GM18517 (cell line): Measurements from ENCODE around the gene SLC22A16.
"Not testable (repeated sequence)": the region's sequence is repeated elsewhere in the genome, so short reads cannot be mapped to it uniquely, and the experiment has no call there.

Experiments used
- ATAC-seq: cut with Tn5 transposase; IDR thresholded peaks from one replicate; pipeline ENCODE4 v1.9.1; 2021; ENCODE audit warnings: mild to moderate bottlenecking, moderate library complexity; ENCODE audit not compliant: unreplicated experiment

Gene SLC22A16

DNA sequence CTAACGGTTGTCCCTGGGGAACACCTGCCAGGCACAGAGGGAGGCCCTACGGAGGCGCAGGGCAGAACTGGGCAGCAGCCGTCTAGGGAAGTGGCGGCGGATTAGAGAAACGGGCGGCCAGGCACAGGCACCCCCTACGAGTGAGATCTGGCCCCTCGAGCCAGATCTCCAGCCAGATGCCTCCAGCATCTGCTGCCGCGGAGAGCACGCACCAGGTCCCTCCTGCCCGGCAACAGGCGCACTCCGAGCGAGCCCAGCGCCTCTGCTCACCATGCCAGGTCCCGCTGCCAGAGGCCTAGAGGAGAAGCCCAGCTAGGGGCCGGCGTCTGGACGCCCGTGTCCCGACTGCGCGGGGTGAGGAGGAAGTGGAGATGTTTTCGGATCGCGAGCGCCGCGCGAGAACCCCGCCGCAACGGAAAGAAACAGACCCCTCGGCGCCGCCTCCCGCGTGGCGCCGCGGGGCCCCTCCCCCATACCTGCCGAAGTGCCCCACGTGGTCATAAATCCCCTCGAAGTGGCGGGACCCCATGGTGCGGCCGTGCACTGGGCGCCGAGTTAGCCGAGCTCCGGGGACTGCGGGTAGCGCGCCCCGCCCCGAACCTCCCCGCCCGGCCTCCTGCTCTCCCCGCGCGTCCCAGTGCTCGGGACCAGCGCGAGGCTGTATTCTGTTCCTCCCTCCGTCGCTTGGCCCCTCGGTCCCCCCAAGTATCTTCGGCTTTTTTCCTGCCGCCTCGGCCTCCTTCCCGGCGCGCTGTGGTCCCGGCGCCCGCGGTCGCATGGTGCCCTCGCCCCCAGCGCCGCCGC is at the start of gene SLC22A16:
Gene SLC22A16, minus strand, starts transcription at position 568 of the 804 bp plus-strand sequence. Its CDS starts 39 bp downstream, at position 529.
- no peak for ATAC-seq

DNA sequence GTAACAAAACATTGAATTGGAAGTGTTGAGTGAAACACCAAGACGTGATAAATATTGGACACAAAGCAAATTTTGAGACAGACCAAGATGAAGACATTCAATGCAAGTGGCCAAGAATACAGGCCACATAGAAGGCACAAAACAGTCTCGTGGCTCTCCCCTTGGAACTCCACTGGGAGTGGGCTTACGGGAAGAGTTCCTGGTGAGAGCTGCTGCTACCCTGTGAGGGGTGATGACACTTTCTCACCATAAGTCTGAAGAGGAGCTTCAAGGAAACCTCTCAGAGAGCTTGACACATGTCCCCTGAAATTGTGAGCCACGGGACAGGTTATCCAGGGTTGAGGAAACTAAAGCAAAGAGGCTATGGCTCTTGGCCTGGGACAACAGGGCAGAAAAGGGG is 48.6 kb upstream of the SLC22A16 start:
- no peak for ATAC-seq

DNA sequence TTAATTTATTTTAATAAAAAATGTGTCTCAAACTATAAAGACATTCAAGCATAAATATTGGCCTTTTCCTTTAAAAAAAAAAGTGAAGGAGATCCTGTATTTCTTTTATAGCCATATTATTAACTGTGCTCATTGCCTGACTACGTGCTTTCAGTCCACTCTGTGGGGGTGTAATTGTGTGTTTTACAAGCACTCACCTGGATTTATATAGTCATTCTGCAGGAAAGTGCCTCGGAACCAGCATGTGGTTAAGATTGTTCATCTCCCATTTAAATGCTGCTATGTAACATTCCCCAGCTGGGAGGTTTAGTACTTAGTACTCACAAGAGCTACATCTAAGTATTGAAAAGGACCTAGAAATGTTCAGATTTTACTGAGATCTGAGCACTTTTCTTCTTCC is 47.9 kb upstream of the SLC22A16 start:
- ATAC-seq = no peak

GRCh38 chr6:110523451-110524021 is 47.1 kb upstream of the SLC22A16 start:
- no peak for ATAC-seq

DNA sequence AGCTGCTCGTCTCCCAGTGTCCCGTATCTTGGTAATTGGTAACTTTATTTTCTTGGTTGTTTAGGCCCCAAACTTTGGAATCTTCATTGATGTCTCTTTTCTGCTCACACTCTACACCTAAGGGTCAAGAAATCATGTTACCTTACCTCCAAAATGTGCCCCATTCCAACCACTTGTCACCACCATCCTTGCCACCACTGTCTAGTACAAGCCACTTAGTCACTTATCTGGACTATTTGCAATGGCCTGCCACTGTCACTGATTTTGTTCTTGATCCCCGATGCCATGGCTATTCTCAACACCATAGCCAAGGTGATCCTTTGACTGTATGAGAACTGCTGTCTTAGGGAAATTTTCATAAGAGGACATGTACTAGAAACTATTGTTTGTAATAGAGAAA is 46.0 kb upstream of the SLC22A16 start:
- ATAC-seq = no peak

GRCh38 chr6:110520992-110521543 is 44.7 kb upstream of the SLC22A16 start:
- no peak for ATAC-seq

- no peak for ATAC-seq
These were observed 44.0 kb upstream of the SLC22A16 start for GRCh38 chr6:110520209-110520965.

DNA sequence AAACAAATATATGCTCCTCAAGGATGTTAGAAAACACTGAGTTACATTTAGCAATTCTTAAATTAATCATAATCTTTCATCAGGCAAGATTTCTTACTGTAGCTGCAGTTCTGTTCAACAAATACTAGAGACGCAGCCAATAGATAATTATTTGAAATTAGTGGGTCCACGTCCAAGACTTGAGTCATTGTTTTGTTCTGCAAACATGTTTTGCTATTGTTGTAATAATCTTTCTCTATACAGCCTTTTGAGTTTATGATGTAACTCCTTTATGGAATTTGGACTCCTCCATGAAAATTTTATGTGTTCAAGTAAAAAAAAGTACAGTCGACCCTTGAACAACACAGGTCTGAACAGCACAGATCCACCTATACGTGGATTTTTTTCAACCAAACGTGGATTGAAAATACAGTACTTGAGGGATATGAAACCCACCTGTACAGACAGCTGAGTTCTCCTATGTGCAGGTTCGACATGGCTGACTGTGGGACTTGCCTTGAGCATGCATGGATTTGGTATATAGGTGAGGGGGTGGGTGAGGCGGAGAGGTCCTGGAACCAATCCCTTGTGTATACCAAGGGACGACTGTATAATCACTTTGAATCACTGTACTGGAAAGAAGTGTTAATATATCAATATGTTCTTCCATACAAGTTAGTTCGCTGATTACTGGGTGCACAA is 41.3 kb upstream of the SLC22A16 start:
- ATAC-seq = no peak

GRCh38 chr6:110517034-110517433 is 40.6 kb upstream of the SLC22A16 start:
- ATAC-seq = no peak

- no peak for ATAC-seq
These were observed 38.4 kb upstream of the SLC22A16 start for GRCh38 chr6:110514818-110515217.

DNA sequence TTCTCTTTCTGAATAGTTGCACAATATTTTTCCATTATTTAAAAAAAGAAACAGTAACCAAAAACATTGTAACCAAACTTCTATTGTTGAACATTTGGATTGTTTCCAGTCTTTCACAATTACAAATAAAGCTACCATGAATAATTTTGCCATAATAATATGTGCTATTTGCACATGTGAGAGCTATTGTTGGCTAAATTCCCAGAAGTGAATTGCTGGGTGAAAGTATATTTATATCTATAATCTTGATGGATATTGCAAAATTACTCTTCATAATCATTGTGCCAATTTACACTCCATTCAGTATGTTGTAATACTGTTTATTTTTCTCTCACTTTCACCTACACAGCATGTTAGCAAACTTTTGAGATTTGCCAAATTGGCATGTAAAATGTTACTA is 36.6 kb upstream of the SLC22A16 start:
- ATAC-seq = no peak

GRCh38 chr6:110512549-110512948 is 36.1 kb upstream of the SLC22A16 start:
- not testable (repeated sequence) for ATAC-seq

- no peak for ATAC-seq
These were observed 35.0 kb upstream of the SLC22A16 start for GRCh38 chr6:110511401-110511800.

DNA sequence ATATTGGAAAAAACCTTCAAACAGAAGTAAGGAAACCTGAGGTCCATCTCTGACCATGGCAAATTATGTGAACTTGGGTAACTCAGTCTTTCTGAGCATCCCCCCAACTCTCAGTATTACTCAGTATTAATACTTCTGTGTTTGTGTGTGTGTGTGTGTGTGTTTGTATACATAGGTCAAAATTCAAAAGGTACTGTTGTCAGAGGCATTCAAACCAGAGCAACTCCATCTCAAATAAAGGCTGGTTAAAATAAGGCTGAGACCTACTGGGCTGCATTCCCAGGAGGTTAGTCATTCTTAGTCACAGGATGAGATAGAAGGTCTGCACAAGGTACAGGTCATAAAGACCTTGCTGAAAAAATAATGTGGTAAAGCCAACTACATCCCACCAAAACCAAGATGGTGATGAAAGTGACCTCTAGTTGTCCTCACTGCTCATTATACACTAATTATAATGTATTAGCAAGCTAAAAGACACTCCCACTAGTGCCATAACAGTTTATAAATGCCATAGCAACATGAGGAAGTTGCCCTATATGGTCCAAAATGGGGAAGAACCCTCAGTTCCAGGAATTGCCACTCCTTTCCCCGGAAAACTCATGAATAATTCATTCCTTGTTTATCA is 33.3 kb upstream of the SLC22A16 start:
- no peak for ATAC-seq

DNA sequence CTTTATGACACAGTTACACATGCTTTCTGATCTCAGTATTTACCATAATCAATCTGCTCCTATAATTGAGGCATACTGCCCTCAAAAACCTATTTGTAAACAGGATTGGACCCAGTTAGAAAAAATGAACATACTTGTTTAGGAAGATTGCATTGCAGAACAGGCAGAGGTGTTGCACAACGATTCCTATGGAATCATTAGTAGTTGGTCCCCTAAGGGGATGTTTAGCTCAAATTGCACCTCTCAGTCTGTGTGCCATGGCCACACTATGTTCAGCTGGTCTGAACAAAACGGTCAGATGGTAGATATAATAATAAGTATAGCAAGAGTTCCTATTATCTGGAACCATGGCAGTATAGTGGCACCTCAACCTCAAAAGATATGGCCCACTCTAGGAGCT is 28.5 kb upstream of the SLC22A16 start:
- not testable (repeated sequence) for ATAC-seq

DNA sequence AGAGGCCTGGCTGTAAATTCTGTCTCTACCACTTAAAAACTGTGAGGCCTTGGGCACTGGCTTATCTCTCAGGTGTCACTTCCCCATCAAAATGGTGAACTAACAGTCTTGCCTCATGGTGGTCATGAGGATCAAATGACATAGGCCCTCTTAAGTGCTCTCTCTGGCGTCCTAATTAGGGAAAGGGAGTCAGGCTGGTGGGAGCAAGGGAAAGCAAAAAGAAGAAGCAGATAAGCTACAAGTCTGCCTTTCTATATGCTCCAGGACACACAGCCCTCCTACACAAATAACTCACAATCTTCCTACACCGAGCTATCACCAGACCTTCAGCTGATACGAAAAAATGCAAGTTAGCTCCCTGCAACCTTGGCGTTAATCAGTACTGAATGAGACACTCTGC is 19.5 kb upstream of the SLC22A16 start:
- ATAC-seq = no peak

- ATAC-seq = no peak
These were observed 16.9 kb upstream of the SLC22A16 start for GRCh38 chr6:110493253-110493800.

- ATAC-seq = no peak
These were observed 16.2 kb upstream of the SLC22A16 start for GRCh38 chr6:110492584-110492983.

- ATAC-seq = no peak
These were observed 15.4 kb upstream of the SLC22A16 start for GRCh38 chr6:110491644-110492317.

- ATAC-seq = no peak
These were observed 14.9 kb upstream of the SLC22A16 start for GRCh38 chr6:110491299-110491643.
